ENCODE results near the gene MID1.

MID1 gene

DNA sequence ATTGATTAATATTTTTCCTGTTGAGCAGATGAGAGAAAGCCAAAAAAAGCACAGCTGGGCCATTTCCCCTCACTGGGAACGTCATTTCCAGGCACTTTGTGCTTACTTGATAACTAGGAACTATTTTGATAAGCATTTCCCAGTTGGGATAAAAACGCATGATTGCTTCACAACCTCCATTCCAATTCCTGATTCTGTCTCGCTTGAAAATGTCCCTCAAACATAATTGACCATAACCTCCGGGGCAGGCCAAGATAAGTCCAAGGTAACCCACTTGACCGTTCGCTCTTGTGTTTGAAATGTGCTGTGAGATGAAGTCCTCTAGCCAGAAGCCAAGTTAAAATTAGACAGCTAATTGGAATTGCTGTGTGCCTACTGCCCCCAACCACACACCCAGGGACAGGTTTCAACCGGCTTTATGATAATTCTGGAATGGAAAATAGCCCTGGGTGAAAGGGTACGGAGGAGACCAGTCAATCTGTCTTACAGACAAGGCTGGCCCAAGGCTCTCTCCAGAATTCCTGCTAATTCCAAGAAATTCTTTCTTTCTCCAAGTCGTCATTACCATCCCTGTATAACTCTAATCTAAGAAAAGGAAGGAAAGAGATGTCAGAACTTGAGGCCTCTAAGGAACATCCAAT, 137.1 kb downstream of the MID1 start:
- no peak for DNase-seq

DNA sequence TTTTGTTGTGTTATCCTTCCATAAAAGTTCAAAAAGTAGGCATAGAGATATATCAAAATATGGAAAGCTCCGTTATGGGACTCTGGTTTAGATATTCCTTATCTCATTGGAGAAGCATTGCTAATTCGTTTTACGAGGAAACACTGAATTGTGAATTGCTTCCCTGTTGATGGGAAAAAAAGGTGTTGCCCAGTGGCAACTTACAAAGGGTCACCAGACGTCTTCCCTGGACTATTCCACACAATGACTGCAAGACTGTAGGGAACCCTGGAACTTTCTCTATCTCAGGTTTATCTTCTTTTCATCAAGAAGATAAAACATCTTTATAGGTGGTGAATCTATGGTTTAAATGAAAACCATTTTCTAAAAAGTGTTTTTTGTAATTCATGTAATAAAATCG, 137.7 kb downstream of the MID1 start:
- DNase-seq, result no peak

DNA sequence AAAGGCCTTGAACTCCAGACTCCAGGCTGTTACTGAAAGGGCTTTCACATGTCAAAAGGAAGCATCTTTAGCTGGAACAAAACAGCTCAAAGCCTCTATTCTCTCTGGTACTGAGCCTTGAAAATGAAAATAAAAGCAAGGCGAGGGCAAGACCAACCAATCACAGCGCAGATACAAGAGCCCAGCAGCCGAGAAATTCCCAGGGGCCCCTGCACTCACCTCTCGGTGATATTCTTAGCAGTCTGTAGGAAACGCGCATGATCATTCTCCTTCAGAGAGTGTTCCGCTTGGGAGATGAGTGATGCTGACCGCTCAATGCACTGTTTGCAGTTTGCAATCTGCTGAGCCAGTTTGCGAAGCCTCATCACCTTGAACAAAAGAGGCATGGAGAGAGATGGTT, 138.1 kb downstream of the MID1 start:
- peak; percentile 82 for DNase-seq

DNA sequence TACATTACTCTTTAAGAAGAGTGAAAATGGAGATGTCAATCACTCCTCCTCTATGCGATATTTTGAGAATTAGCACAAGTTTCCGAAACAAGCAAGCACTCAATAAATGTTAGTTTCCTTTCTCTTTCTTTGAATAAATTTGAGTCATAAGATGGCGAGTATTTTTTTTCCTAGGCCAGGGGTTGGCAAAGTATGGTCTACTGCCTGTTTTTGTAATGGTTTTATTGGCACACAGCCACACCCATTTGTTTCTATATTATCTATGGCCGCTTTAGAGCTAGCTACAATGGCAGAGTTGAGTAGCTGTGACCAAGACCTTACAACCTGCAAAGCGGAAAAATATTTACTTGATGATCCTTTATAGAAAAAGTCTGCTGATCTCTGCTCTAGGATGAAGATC, 139.5 kb downstream of the MID1 start:
- no peak for DNase-seq

DNA sequence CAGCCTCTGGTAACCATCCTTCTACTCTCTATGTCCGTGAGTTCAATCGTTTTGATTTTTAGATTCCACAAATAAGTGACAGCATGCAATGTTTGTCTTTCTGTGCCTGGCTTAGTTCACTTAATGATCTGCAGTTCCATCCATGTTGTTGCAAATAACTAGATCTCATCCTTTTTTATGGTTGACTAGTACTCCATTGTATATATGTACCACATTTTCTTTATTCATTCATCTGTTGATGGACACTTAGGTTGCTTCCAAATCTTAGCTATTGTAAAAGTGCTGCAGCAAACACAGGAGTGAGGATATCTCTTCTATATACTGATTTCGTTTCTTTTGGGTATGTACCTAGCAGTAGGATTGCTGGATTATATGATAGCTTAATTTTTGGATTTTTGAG, 140.9 kb downstream of the MID1 start:
- no peak for DNase-seq

DNA sequence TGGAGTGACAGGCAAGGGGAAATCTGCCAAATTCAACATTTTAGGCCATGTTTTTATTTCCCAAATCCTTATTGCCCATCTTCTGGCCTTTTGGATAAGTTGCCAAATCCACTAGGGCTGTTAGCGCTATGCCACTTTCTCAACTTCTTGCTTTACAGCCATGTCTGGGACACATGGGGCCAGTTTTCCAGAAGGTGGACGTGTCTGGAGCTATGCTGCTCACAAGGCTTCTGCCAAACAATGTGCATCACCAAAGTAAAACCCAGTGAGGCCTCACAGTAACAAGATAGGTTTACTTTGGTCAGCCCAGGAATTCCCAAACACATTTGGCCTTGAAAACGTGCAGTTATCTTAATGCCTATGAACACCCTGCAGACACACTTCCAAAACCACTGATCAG, 142.9 kb downstream of the MID1 start:
- DNase-seq, result no peak

DNA sequence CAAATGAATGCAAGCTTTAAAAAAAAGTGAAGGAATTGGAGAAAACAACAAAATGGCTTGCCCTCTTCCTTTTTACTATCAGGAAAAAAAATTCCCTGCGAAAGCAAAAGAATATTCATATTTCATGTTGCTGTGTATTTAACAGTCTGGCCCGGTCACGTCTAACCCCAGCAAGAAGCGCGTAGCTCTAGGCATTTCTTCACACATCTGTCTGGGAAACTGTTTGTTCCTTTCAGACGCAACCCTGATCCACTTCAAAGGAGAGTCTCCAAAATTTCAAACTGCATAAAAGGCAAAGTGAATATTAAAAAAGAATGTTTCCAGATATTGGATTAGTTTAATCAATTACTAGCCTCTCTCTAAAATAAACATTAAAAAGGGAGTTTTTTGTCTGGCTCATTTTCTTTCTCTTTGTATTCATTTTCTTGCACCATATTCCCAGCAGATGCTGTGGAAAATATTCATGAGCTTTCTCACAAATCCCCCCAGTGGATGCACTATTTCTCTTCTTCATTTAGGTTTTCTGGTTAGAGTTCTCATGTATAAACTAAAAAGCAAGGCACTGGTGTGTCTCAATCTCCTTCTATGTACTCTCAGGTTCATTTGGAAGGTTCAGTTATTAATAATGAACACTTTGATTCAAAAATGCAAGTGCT, 145.3 kb downstream of the MID1 start:
- no peak for DNase-seq

DNA sequence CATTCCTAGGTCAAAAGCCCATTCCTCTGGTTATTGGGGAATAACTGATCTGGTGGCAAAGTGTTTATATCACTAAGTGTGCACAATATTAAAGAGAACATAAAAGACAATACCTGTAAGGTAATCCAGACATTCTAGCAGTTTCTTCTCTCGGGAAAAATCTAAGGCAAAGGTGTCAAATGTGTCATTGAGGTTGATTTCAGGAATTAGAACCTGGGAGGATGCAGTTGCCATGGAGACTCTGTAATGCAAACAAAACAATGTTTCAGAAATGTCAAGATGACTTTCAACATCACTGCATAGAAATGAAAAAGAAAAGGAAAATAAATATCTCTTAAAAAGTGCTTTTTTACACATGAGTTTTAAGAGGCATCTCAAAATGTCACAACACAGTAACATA, 145.9 kb downstream of the MID1 start:
- DNase-seq, result no peak

DNA sequence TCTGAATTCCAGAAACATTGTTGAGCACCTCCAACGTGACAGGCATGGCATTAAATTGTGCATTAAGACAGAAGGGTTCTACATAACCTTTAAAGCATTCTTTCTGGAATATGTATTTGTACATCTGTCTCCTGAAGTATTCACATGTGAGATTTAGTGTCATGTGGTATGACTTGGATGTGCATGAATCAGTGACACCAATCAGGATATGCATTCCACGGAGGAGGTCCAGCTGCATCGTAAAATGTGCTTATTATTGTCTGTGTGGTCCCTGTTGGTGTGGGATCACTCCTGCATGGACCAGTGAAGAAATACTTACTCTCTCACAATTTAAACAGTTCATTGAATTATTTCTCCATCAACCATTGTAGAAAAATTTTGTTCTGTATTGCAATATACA, 149.0 kb downstream of the MID1 start:
- DNase-seq, result no peak

DNA sequence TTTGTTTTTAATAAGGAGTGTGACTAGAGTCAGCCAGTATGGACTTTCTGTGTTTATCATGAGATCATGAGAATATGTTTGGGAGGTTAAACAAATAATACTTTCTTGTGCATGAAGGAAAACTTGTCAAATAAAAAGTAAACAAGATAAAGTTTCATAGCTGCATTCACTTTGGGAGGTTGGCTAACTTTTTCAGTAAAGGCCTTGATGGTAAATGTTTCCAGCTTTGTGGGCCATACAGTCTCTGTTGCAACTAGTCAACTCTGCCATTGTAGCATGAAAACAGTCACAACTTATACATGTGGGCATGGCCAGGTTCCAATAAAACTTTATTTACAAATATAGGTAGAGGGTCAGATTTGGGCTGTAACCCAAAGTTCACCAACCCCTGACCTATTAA, 150.4 kb downstream of the MID1 start:
- DNase-seq, result no peak

DNA sequence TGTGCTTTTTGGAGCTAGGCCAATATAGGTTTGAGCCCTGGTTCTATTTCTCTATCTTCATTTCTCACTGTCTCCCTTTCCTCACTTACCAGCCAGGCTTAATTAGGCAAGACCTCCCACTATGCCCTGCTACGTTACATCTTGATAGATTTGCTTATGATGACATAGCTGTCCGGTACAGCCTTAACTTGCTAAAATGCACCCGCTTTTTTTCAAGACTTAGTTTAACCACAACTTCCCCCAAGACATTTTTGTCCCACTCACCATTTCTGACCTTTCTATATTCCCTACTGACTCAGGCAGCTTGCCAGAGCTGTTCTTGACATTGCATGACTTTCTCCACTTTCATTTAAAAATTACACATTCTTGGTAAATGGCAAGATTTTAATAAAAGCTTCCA, 152.6 kb downstream of the MID1 start:
- DNase-seq, result no peak

DNA sequence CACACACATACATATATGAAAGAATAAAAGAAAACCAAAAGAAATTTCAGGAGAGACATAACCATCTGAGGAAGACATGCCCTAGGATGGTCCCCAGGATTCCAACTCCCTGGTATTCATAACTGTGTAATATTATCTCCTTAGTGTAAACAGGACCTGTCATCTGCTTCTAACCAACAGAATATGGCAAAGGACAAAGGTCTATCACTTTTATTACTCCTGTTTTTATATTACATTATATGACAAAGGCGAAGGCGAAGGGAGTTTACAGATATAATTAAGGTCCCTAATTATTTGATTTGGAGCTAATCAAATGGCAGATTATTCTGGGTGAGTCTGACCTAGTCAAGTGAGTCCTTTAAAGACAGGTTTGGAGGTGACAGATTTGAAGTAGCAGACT, 155.1 kb downstream of the MID1 start:
- DNase-seq, result no peak

DNA sequence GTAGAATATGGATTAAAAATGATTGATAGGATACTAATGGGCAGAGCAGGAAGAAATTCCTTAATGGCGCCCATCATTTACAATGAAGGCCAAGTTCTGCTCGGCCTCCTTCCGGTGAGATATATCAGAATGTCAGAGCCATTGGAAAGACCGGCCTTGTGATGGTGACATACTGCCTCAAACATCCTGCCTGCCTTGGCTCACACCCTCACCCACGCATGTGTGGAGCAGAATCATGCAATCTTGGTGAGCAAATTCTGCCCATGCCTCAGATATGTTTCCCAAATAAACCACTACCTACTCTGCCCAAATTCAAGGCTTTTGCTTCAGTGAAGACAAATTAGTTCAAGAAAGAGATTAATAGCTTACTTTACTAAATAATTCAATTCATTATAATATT, 163.3 kb downstream of the MID1 start:
- no peak for DNase-seq

DNA sequence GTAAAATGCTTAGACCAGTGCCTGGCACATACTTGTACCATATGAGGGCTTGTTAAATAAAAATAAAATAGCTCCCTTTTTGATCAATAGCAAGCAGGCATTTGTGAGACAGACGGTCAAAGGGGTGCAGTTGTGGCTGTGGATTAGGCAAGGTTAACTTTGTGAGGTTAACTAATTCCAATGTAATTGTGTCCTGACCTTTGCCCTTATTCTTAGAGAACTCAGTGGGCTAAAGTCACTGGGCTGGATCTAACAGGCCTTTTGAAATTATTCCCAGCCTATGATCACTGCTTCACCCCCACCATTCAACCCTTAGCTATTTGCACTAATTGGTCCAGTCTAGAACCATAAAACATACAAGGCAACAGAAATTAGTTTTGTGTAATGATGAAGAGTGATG, 166.4 kb downstream of the MID1 start:
- no peak for DNase-seq

DNA sequence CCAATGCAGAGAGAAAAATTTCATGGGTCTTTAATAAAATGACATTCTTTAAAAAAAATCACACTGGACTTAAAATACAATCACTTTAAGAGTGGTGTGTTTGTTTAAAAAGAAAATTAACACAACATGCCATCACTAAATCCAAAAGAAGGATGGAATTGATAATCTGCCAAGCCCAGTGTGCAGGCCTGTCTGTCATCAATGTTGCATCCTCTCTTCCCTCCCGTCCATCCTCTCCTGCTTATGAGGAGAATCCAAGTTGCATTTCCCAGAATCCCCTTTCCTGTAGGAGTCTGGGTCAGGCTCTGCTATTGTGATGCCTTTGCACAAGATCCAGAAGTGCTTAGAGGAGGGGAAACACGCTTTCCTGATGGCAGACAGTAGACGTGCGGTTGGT, 169.4 kb downstream of the MID1 start:
- no peak for DNase-seq

DNA sequence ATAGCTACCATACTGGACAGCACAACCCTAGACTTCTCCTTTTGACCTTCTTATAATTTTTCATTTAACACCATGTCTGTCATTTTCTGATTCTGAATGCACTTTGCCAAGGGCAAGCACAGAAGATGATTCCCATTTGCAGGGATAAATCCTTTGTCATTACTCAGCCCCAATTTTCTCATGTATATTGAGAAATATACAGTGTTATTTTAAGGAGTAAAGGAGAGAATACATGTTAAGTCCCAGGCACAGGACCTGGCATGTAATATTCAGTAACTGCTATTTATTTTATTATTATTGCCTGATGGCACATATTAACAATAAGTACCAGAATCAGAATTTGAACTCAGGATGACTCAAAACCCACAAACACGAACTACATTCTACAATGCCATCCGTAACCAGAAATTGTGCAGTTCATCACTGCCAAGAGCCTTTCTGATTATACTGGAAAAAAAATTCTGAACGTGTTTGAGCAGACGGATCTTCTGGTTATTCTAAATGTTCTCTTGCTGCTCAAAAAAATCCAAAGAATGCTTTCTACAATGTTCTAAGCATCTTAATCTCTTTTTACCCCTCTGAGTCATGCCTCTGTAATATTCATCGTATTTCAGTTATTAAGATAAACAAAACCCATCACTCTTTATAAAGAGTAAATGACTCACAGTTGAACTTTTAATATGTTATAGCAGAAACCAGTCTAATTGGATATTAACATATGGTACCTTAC, 170.0 kb downstream of the MID1 start:
- DNase-seq, result no peak

DNA sequence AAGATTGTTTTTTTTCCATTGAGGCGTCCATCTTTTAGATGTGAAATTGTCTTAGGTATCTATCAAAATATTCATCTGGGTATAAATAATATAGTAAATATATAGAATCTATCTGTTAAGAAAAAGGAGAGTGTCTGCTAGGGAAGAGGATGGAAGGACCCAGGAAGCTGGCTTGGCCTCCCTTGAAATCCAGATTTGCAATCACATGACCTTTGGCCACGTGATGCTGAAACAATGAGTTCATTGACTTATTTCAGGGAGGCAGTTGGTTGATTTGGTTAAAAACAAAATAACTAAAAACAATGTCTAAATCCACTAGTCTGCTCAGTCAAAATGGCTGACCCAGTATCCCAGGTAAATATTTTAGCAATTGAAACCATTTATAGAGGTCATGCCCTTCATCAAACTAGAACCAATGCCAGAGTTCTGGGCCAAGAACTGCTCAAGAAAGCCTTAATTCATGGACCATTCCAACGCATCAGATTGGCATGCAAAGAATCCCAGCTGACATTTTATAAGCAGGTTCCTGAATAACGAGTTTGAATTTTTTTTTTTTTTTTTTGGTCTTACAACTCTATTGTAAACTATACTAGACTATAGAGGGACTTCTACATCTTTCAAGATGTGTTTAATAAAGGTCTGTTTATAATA, 172.7 kb downstream of the MID1 start:
- no peak for DNase-seq

DNA sequence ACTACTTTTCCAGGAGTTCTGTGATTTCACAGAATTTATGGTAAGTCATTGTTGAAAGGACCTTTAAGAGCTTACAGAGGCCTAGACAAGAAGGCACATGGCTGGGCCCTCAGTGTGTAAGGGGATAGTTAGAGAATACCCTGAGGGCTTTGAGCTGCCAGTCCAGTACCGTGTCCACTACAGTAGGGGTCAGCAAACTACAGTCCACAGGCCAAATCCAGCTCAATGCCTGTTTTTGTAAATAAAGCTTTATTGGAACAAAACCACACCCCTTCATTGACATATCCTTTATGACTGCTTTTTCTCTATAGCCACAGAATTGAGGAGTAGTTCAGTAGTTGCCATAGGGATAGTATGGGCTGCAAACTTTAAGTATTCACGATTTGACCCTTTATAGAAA, 176.2 kb downstream of the MID1 start:
- DNase-seq, result no peak

DNA sequence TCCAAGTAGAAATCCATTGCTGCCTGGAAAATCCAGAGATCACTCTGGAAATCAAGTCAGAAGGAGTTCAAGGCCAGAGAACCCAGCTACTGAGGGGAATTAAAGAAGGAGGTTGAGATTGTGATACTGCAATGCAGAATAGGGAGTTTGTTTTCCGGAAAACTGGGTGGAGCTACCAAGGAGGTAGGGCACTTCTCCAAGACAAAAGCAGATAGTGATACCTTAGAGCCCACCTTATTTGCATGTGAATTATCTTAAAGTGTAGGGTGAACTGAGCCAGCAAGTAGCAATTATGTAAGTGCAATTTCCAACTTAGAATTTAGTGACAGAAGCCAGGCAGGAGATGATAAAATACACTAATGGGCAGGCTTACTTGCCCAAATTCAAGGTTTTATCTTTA, 178.9 kb downstream of the MID1 start:
- no peak for DNase-seq

DNA sequence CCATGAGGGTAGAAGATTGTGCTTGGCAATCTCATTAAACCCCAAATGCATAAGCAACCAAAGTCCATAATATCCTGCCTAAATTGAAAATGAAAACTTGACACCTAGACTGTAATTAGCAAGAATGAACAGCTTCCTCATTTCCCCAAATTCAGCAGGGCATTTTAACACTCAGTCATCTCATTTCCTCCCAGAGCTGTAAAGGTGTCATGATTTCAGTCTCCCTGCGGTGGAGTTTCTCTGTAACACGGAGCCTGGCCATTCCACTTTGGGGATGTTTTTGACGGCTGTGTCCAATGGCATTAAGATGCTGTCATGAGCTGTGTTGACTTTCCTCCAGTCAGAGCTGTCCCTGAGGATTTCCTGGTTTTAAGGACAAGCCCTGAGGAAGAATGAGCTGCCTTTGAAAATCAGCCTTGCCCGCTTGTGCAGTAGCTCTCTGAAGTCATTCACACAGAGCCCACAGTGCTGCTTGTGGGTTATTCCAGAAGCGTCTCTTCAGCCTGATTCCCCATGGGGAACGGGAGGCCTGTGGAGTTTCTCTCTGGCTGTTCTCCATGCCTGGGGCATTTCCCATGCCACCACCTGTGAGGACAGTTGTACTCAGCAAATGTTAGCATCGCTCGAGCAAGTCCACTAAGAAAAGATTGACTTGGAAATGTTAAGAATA, 187.0 kb downstream of the MID1 start:
- DNase-seq, result no peak

DNA sequence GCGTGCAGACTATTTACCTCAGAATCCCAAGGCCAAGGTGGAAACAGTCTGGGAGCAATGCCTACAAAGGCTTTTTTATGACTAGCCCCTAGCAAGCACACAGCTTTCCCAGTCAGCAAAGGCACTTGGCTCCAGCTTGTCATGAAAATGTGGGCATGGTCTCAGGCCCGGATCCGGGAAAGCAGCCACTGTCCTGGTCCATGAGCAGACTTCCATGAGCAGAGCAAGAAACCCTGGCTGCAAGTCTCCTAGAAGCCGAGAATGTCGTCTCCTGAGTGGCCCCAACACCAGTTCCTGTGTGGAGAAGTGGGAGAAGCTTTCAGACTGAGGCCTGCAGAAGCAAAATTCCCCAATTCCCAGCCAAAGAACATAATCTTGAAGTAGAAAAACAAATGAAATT, 190.5 kb downstream of the MID1 start:
- DNase-seq, result no peak

DNA sequence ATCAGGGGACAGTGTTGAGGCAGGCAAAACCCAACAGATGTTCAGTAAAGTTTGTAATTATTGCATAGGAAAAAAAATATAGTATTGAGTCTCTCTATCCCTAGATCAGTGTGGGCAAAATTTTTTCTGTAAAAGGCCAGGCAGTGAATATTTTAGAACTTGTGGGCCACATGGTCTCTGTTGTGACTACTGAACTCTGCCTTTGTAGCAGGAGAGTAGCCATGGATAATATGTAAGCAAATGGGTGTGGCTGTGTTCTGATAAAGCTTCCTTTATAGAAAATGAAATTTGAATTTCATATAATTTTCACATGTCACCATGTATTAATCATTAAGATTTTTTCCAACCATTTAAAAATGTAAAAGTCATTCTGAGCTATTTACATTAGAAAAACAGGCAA, 193.1 kb downstream of the MID1 start:
- no peak for DNase-seq

DNA sequence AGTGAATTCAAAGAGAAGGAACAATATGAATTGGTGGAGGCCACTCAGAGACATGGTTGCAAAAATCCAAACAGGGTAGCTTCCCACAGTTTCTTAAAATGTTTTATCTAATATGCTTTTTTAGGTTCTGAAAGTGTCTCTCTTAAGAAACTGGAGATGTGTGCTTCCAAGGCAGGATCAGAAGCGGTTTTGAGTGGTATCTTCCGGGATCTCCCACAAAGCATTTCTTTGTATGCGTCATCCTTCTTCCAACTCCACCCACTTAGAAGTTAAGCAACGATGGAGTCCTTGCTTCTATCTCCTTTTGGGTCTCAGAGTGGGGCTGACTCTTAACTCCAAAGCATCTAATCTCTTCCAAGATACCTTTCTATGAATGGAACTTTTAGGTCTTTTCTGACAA, 196.7 kb downstream of the MID1 start:
- no peak for DNase-seq

DNA sequence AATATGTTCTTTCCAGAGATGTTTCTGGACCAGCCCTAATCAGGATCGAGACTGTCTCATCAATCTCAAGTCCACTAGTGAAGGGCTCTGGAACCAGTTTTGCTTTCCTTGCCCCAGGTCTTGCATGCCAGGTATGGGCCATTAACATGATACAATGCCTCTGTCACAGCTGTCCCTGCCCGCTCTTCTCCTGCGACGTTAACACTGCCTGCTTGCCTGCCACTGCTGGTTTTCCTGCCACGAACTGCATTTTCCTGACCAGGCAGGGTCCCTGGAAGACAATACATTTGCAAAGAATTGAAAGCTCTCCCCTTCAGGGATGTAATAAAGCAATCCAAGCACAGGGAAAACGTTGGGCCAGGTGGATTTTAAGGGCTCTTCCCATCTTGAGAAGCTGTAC, 200.3 kb downstream of the MID1 start:
- peak; percentile 53 for DNase-seq

Measured in NCI-H187 treated with DMSO at 0.1 percent for 48 hours (cell line).